ENCODE measurements around the gene TBPL2.

TBPL2 gene

GRCh38 chr14:55381561-55381960 is 58.9 kb downstream of the TBPL2 start:
- no peak overlapping the region for H3K27ac ChIP-seq (replicated peaks)
- H3K4me3 ChIP-seq (replicated peaks; ENCODE audit: insufficient read depth, low read length), result no peak overlapping the region
- H3K27me3 ChIP-seq (ENCODE audit: insufficient read depth, poor library complexity, severe bottlenecking), result no peaks in the 10 kb centered on the region
- DNase-seq (ENCODE audit: low read depth in 1 of 2, low spot score in 1 of 2), result no peak
- no peak for TF ChIP-seq CTCF (IDR thresholded peaks at IDR 0.05; ENCODE audit: insufficient read depth, low read length)
- TF ChIP-seq REST (IDR thresholded peaks at IDR 0.05; ENCODE audit: insufficient replicate concordance, low read depth), result no peak
- TF ChIP-seq SPI1 (IDR thresholded peaks at IDR 0.05; ENCODE audit: borderline replicate concordance, low read depth), result no peak
- TF ChIP-seq GABPA (IDR thresholded peaks at IDR 0.05; ENCODE audit: low read depth), result no peak
- TF ChIP-seq POLR2AphosphoS5 (IDR thresholded peaks at IDR 0.05; ENCODE audit: low read depth), result no peak

GRCh38 chr14:55381040-55381439 is 59.4 kb downstream of the TBPL2 start:
- Histone ChIP-seq H3K27ac (replicated peaks) (no peak overlapping the region), H3K27me3 (ENCODE audit: insufficient read depth, poor library complexity, severe bottlenecking) (no peaks in the 10 kb centered on the region), H3K4me3 (replicated peaks; ENCODE audit: insufficient read depth, low read length) (no peak overlapping the region)
- DNase-seq (ENCODE audit: low read depth in 1 of 2, low spot score in 1 of 2), result no peak
- TF ChIP-seq CTCF (IDR thresholded peaks at IDR 0.05; ENCODE audit: insufficient read depth, low read length) (no peak), SPI1 (IDR thresholded peaks at IDR 0.05; ENCODE audit: borderline replicate concordance, low read depth) (no peak), GABPA (IDR thresholded peaks at IDR 0.05; ENCODE audit: low read depth) (no peak)

GRCh38 chr14:55377236-55377635 is 63.2 kb downstream of the TBPL2 start:
- no peak for TF ChIP-seq CTCF (IDR thresholded peaks at IDR 0.05; ENCODE audit: insufficient read depth, low read length)
- no peak for TF ChIP-seq REST (IDR thresholded peaks at IDR 0.05; ENCODE audit: insufficient replicate concordance, low read depth)
- no peak for TF ChIP-seq SPI1 (IDR thresholded peaks at IDR 0.05; ENCODE audit: borderline replicate concordance, low read depth)
- TF ChIP-seq GABPA (IDR thresholded peaks at IDR 0.05; ENCODE audit: low read depth), result no peak
- no peak for TF ChIP-seq POLR2AphosphoS5 (IDR thresholded peaks at IDR 0.05; ENCODE audit: low read depth)
- Histone ChIP-seq H3K27me3 (ENCODE audit: insufficient read depth, poor library complexity, severe bottlenecking) (no peaks in the 10 kb centered on the region), H3K4me3 (replicated peaks; ENCODE audit: insufficient read depth, low read length) (no peak overlapping the region), H3K27ac (replicated peaks) (no peak overlapping the region)
- DNase-seq (ENCODE audit: low read depth in 1 of 2, low spot score in 1 of 2), result no peak

- TF ChIP-seq REST (IDR thresholded peaks at IDR 0.05; ENCODE audit: insufficient replicate concordance, low read depth), result no peak
- no peak for TF ChIP-seq GABPA (IDR thresholded peaks at IDR 0.05; ENCODE audit: low read depth)
- no peak for TF ChIP-seq CTCF (IDR thresholded peaks at IDR 0.05; ENCODE audit: insufficient read depth, low read length)
- TF ChIP-seq SPI1 (IDR thresholded peaks at IDR 0.05; ENCODE audit: borderline replicate concordance, low read depth), result no peak
- no peak for TF ChIP-seq POLR2AphosphoS5 (IDR thresholded peaks at IDR 0.05; ENCODE audit: low read depth)
These were observed 65.6 kb downstream of the TBPL2 start for GRCh38 chr14:55374771-55375170.

More at GRCh38 chr14:55374771-55375170, 65.6 kb downstream of the TBPL2 start:
- no peak overlapping the region for H3K4me3 ChIP-seq (replicated peaks; ENCODE audit: insufficient read depth, low read length)
- DNase-seq (ENCODE audit: low read depth in 1 of 2, low spot score in 1 of 2), result no peak
- H3K27me3 ChIP-seq (ENCODE audit: insufficient read depth, poor library complexity, severe bottlenecking), result no peaks in the 10 kb centered on the region
- no peak overlapping the region for H3K27ac ChIP-seq (replicated peaks)
